DND-41 (cell line): Measurements from ENCODE around the gene TMPO.
"Not testable (repeated sequence)": the region's sequence is repeated elsewhere in the genome, so short reads cannot be mapped to it uniquely, and the experiment has no call there.

Experiments used
- ATAC-seq: fragments of 200-7000 bp; cut with Tn5 transposase; 3 replicates; pipeline ENCODE4 v1.9.1; 2021; ENCODE audit warnings: low read depth; ENCODE audit not compliant: insufficient read depth
- DNase-seq: peaks from one replicate; pipeline ENCODE4 v3.0.0-alpha.2; 2020
- H2AFZ ChIP-seq: 2 replicates; pipeline ENCODE4 v1.6.0; 2012; ENCODE audit warnings: low read depth, low read length
- H3K27ac ChIP-seq: 2 replicates; pipeline ENCODE4 v1.5.1; 2012; ENCODE audit warnings: low read length, inconsistent platforms
- H3K27me3 ChIP-seq: fragments of 200-600 bp; sonication (generic); 2 replicates; pipeline ENCODE4 v1.6.0; 2012; ENCODE audit warnings: low read length, mild to moderate bottlenecking, inconsistent platforms; ENCODE audit not compliant: insufficient read depth, poor library complexity
- H3K36me3 ChIP-seq: 2 replicates; pipeline ENCODE4 v1.5.1; 2012; ENCODE audit warnings: low read length, inconsistent platforms; ENCODE audit not compliant: insufficient read depth
- H3K4me1 ChIP-seq: 2 replicates; pipeline ENCODE4 v1.5.1; 2012; ENCODE audit warnings: mild to moderate bottlenecking, low read length; ENCODE audit not compliant: insufficient read depth
- H3K4me2 ChIP-seq: 2 replicates; pipeline ENCODE4 v1.6.0; 2012; ENCODE audit warnings: mild to moderate bottlenecking, moderate library complexity, low read length, inconsistent platforms; ENCODE audit not compliant: insufficient read depth
- H3K4me3 ChIP-seq, 2 experiments: fragments of 200-600 bp in 1 of 2; shearing (Covaris generic) in 1 of 2; 2 replicates each; pipeline ENCODE4 v1.5.1; 2012 to 2016; ENCODE audit warnings: inconsistent platforms in 2 of 2, low read length in 2 of 2, mild to moderate bottlenecking in 2 of 2, low read depth in 1 of 2, moderate library complexity in 1 of 2
- H3K79me2 ChIP-seq: 2 replicates; pipeline ENCODE4 v1.6.0; 2012; ENCODE audit warnings: low read length, inconsistent platforms; ENCODE audit not compliant: insufficient read depth
- H3K9ac ChIP-seq: 2 replicates; pipeline ENCODE4 v1.6.0; 2012; ENCODE audit warnings: low read depth, mild to moderate bottlenecking, inconsistent platforms, low read length, moderate library complexity
- H3K9me3 ChIP-seq: 2 replicates; pipeline ENCODE4 v1.5.1; 2012; ENCODE audit warnings: low read length, moderate library complexity, mild to moderate bottlenecking, inconsistent platforms; ENCODE audit not compliant: insufficient read depth, severe bottlenecking
- H4K20me1 ChIP-seq: 2 replicates; pipeline ENCODE4 v1.6.0; 2012; ENCODE audit warnings: low read length; ENCODE audit not compliant: insufficient read depth
- CTCF ChIP-seq: IDR thresholded peaks from 2 replicates; pipeline ENCODE4 v1.5.1; 2012; ENCODE audit warnings: borderline replicate concordance, low read length, moderate library complexity, mild to moderate bottlenecking; ENCODE audit not compliant: poor library complexity, severe bottlenecking; ENCODE audit errors: extremely low read depth
- EZH2 ChIP-seq: IDR thresholded peaks from 3 replicates; pipeline ENCODE4 v1.6.1; 2012; ENCODE audit warnings: borderline replicate concordance, low read depth, mild to moderate bottlenecking, moderate library complexity, low read length, inconsistent platforms; ENCODE audit not compliant: severe bottlenecking

TMPO gene

GRCh38 chr12:98490501-98491453 is 24.6 kb upstream of the TMPO start:
- peak overlapping the region in 1 of 2 experiments; percentile 55; a peak in 3 of 4 replicates for H3K4me3 ChIP-seq
- no peaks in the 10 kb centered on the region for H3K9me3 ChIP-seq

GRCh38 chr12:98492580-98493140 is 22.7 kb upstream of the TMPO start:
- Histone ChIP-seq H3K9me3 (no peaks in the 10 kb centered on the region), H4K20me1 (no peaks in the 10 kb centered on the region), H3K4me1 (peaks cover 18% of the 10 kb centered on the region), H3K36me3 (no peaks in the 10 kb centered on the region), H3K4me3 (no peak overlapping the region), H3K27ac (no peak overlapping the region), H3K79me2 (no peaks in the 10 kb centered on the region), H3K27me3 (no peaks in the 10 kb centered on the region), H2AFZ (no peak overlapping the region), H3K9ac (no peak overlapping the region), H3K4me2 (no peak overlapping the region)
- TF ChIP-seq CTCF (no peak), EZH2 (no peak)
- DNase-seq (no peak), ATAC-seq (no peak)

More at GRCh38 chr12:98490501-98491453, 24.6 kb upstream of the TMPO start:
- H3K27ac ChIP-seq, result peak overlapping the region; percentile 72
- DNase-seq, result peak; percentile 89
- no peaks in the 10 kb centered on the region for H3K27me3 ChIP-seq
- H3K36me3 ChIP-seq, result no peaks in the 10 kb centered on the region
- H2AFZ ChIP-seq, result peak overlapping the region; percentile 64
- H3K4me2 ChIP-seq, result peak overlapping the region; percentile 73
- H3K4me1 ChIP-seq, result peaks cover 18% of the 10 kb centered on the region
- no peaks in the 10 kb centered on the region for H4K20me1 ChIP-seq
- peak; percentile 95 for TF ChIP-seq CTCF
- no peak for TF ChIP-seq EZH2
- no peaks in the 10 kb centered on the region for H3K79me2 ChIP-seq
- H3K9ac ChIP-seq, result peak overlapping the region; percentile 44
- peak; percentile 93 for ATAC-seq

- not testable (repeated sequence) for H3K27me3 ChIP-seq, H3K9ac ChIP-seq, H3K4me3 ChIP-seq, ATAC-seq, H4K20me1 ChIP-seq, H3K79me2 ChIP-seq, DNase-seq, H3K27ac ChIP-seq, H3K4me2 ChIP-seq, H2AFZ ChIP-seq, H3K9me3 ChIP-seq, H3K36me3 ChIP-seq
- peaks cover 10% of the 10 kb centered on the region for H3K4me1 ChIP-seq
Measured at GRCh38 chr12:98501266-98501629, 14.1 kb upstream of the TMPO start.

GRCh38 chr12:98503342-98503591 is 12.1 kb upstream of the TMPO start:
- Histone ChIP-seq H3K9ac (peak overlapping the region; percentile 98), H3K4me3 (peak overlapping the region; percentile 71 to 78), H3K4me2 (peak overlapping the region; percentile 69), H2AFZ (peak overlapping the region; percentile 98), H3K36me3 (no peaks in the 10 kb centered on the region), H3K27ac (peak overlapping the region; percentile 100), H3K4me1 (peaks cover 10% of the 10 kb centered on the region), H3K79me2 (no peaks in the 10 kb centered on the region), H3K9me3 (no peaks in the 10 kb centered on the region), H3K27me3 (no peaks in the 10 kb centered on the region), H4K20me1 (no peaks in the 10 kb centered on the region)
- TF ChIP-seq EZH2 (no peak), CTCF (no peak)
- peak; percentile 71 for ATAC-seq
- DNase-seq, result peak; percentile 88
